NCI-H2081 (cell line): ENCODE results near the gene CWH43.
"Not testable (repeated sequence)": the region's sequence is repeated elsewhere in the genome, so short reads cannot be mapped to it uniquely, and the experiment has no call there.

ENCODE experiments used
- DNase-seq, 2 experiments: peaks; one replicate each; lab custom pipeline; 2025; lab: John Stamatoyannopoulos, UW

Gene CWH43

GRCh38 chr4:48985976-48986653, at the start of gene CWH43:
Gene CWH43 (plus strand): TSS chr4:48986275. CDS start chr4:48986430, 155 bp downstream.
- no peak for DNase-seq

DNA sequence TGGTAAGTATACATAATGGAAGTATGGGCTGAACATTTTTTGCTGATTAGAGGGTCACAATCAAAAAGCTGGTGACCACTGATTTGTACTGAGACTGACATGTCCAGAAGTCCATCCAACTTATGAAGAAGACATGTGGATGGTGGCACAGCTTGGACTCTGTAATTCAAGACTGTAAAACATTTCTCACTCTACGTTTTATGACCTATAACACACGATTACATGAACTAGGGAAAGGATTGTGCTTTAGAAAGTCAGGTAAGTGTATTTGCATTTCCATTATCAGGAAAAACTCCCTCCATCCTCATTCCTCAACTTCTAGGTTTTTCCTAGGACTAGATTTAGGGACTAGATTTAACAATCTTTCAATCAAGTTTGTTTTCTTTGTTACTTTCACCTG, 49.0 kb upstream of the CWH43 start:
- no peak for DNase-seq

DNA sequence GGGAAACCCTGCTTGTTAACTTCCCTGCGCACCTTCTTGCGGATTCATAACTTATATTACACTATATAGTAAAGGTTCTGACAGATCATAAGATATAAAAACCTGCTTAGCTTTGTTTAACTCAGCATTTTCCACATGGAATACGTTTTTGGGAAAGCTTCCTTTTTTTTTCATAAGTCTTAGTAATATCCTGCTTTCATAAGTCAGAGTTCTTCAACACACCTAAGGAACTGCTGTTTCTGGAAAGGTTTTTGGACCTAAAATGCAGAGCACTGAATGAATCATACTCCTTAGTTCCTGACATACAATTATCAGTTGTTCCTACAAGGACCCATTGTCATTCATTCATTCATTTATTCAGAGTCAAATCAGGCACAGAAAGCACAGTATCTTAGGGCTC, 47.2 kb upstream of the CWH43 start:
- no peak for DNase-seq

GRCh38 chr4:48939785-48940184, 46.3 kb upstream of the CWH43 start:
- DNase-seq: no peak

GRCh38 chr4:48943387-48943786, 42.7 kb upstream of the CWH43 start:
- peak; percentile 21 to 71 for DNase-seq

GRCh38 chr4:48944252-48944651, 41.8 kb upstream of the CWH43 start:
- no peak for DNase-seq

GRCh38 chr4:48944756-48945241, 41.3 kb upstream of the CWH43 start:
- DNase-seq: no peak

DNA sequence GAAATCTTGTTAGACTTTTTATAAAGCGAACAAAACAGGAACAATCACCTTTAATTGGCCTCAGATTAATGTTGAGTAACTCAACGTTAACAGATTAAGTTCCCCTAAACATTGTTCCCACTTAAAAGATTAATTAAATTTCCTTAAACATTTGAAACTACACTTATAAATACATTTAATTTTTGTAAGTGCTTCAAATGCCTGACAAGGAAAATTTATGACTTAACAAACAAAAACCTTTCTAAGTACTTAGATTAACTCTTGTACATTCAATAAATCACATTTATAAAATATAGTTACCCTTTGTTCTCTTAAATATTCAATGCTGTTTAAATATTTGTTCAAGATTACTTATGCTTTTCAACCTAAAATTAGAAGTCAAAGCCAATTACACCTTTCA, 40.1 kb upstream of the CWH43 start:
- DNase-seq: peak in 1 of 2 experiments; percentile 53

- DNase-seq: no peak
These were observed 38.3 kb upstream of the CWH43 start for GRCh38 chr4:48947731-48948130.

DNA sequence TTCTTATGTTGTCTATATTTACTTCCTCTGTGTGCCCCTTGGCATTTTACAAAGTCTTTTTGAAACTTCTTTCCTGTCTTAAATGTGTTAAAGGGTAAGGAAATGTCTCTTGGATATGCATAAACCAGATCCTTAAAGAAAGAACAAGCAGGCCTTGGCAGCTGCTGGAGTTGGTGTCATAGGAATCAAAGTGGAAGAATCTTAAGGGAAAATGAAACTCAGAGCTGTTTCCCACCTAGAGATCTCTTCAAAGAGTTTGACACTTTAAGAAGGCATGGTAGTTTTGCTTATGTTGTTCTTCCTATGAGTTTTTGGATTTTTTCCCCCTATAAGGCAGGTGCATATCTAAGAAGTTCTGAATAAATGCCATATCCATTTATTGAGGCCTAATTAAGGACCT, 37.0 kb upstream of the CWH43 start:
- DNase-seq: no peak

DNA sequence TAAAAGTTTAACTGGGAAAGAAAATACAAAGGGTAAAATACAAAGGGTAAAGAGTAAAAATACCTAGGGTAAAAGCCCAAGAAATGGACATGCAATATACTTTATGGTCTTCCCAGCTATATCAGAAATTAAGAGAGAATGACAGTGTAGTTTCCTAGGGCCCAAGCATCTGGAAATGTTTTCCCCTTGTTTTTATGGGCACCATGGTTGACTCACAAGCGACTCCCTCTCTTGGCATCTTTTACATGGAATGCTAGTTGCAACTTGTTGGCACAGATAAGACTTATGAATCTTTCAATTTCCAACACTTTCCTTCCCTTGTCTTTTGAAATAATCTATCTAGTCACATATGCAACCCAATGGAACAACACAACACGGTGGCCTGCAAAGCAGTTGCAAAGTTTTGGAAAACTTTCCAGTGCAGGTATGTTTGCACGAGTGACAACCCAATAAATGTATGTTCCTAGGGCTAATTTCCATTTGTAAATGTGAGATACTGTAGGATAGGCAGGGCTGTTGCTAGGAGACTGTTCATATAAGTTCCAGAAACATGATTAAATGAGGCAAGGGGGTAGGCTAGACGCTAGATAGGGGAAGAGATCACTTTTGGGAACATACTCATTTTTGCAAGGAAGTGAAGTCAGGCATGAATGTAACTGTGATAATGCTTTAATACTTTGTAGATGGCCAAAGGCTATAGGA, 36.4 kb upstream of the CWH43 start:
- DNase-seq: no peak

GRCh38 chr4:48954314-48954713, 31.8 kb upstream of the CWH43 start:
- no peak for DNase-seq

- not testable (repeated sequence) for DNase-seq
These were observed 28.7 kb upstream of the CWH43 start for GRCh38 chr4:48957366-48957765.

DNA sequence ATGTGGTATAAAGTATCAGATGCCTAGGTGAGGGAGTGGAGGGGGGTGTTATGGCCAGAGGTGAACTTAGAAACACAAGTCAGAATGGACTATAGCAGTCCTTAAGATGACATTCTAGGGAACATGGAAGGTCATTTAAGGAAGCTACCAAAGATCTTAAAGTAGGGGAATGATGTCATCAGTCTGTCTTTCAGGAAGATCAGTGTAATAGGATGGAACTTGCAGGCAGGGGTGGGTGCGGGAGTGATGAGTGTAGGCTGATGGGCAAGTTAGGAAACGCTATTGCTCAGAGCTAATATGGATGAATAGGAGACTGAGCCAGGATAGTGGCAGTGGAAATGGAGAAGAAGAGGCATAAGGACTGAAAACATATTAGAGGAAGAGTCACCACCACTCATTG, 27.5 kb upstream of the CWH43 start:
- no peak for DNase-seq

DNA sequence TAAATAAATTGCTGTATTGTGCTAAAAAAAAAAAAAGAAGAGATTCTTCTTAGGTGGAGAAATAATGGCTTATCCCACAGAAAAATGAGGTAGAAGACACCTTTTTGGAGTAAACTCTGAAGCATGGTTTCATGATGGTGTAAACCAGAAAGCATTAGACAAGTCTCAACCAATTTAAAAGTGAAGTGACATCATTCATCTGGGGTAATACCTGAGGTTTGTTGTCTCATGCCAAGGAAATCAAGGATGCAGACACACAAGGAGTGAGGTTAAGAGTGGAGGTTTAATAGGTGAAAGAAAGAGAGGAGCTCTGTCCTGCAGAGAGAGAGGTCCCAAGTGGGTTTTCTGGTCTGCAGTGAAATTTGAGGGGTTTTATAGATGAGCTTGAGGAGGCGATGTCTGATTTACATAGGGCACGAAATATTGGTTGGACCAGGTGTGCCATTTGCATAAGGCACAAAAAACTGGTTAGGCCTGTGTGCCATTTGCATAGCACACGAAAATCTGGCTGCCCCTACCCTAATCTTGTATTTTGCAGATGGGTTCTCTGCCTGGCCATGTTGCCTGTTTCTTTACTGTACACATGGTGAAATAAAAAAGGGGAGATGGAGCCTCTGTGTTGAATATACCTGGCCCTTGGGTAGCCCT, 25.0 kb upstream of the CWH43 start:
- DNase-seq: peak; percentile 64 to 85

DNA sequence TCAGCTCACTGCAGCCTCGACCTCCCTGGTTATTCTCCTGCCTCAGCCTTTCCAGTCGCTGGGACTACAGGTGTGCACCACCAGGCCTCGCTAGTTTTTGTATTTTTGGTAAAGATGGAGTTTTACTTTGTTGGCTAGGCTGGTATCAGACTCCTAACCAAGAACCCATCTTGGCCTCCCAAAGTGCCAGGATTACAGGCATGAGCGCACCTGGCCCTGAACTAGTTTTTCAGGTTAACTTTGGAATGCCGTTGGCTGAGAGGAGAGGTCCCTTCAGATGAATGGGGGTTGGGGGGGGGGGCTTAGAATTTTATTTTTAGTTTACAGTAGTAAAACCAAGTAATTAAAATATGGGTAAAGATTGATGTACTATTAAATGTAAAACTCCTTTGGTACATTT, 23.4 kb upstream of the CWH43 start:
- no peak for DNase-seq

- peak; percentile 90 for DNase-seq
These were observed 22.9 kb upstream of the CWH43 start for GRCh38 chr4:48963042-48963679.

DNA sequence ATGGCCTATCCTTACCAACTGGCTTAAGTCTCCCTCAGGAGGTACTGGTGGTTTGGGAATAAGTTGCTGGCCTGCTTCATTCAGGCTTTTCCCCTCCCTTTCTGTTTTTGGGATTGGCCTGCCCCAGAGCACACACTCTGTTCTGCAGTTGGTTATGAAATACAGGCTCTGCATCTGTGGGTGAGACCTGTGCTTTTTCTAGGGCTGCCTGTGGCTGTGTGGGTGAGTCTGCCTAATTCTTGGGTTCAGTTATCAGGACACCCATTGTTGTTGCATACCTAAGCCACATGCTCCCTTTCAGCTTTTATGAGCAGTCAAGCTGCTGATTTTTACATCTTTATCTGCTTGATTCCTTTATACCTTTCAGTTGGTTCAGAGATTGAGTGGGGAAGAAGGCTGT, 19.0 kb upstream of the CWH43 start:
- DNase-seq: no peak

DNA sequence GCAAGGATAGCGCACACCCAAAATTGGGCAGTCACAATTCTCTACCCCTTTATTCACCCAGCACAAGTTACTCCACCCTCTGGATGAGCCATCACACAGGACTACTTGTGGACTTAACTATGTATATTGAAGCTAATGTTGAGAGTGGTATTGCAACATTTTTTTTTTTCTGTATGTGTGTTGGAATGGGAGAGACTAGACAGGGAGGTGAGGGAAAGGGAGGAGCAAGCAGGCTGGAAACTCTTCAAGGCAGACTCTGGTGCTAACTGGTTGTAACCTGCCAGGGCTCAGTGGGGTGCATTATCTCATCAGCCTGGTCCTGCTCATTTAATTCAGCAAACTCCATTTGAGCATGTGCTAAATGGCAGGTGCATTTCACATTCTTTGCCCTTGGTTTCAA, 18.4 kb upstream of the CWH43 start:
- DNase-seq: no peak

DNA sequence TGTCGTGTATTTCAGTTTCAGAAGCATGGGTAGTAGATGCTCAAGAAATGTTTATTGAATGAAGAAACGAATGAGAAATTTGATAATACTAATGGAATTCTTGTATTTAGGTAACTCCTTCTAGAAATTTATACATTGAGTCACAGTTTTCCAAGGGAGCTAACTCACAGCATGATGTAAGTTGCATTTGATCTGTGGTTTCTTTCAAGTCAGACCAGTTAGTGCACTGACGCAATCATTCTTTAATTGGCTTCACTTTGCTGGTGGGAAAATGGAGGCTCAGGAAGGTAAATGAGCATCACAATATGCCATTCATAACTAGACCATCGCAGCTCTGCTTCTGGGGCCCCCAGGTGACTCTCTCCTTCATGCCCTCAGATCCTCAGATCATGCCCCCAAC, 17.3 kb upstream of the CWH43 start:
- DNase-seq: no peak

DNA sequence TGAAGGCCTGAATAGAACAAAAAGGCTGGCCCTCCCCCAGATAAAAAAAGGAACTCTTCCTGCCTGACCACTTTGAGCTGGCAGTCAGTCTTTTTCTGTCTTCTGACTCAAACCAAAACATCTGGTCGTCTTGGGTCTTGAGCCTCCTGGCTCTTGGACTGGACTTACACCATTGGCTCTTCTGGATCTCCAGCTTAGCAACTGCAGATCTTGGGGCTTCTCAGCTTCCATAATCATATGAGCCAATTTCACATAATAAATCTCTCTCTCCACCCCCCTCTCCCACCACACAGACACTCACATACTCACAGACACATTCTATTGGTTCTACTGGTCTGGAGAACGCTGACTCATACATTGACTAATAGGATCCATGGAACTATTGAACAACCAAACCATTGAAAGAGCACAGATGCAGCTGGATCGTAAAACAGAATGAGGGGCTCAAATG, 15.6 kb upstream of the CWH43 start:
- DNase-seq: no peak

DNA sequence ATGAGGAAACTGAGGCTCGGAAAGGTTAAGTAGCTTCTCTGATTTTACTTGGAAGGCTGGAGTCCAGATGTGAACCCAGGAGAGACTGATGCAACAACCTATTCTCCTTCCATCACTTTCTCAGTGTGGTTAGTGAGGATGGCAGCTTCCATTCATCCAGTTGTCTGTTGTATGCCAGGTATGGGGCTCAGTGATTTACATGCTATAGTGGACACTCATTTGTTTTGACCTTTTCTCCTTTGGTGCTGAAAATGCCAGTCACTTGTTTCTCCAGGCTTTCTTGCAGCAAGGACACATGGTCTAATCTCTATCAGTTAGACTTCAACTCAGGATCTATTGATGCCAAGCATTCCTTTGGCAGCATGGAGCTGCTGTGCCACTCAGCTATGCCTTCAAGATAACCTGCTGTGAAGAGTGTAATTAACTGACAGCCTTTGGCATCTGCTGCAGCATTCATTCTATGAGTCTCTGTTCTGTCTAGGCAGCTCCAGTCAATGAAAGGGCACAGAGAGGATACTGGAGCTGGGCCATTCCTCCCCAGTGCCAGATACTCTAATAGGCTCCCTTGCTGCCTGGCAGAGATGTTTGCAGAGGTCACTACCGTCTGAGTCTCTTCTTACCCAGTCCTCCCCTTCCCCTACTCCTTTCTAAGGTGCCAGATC, 11.0 kb upstream of the CWH43 start:
- no peak for DNase-seq
